ENCODE results near the gene KYNU.
A peak's percentile ranks its signal among the peaks of the same experiment; 100 is the strongest.
"Not testable (repeated sequence)": the region's sequence is repeated elsewhere in the genome, so short reads cannot be mapped to it uniquely, and the experiment has no call there.

The KYNU gene

DNA sequence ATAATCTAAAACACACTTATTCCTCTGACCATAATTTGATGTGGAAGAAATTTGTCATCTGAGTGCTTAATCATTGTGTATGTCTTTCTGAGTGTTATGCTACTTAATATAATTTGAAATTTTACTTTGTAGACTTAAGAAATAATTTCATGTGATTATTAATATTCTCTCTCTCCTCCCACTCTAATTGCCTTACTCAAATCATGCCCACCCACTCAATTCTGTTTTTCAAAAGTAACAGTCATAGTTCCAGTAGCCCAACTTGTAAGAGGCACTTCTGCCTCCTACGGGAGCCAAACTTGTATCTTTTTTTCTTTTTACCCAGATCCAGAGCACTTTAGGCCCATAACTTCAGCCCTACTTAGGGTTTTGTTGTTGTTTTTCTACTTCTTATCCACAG, 18.5 kb upstream of the KYNU start:
- Histone ChIP-seq H3K4me3 (ENCODE audit: low read length in 2 of 2) (no peak overlapping the region), H3K27me3 (ENCODE audit: control insufficient read depth in 2 of 2, insufficient read depth in 2 of 2, low read length in 2 of 2) (no peaks in the 10 kb centered on the region), H3K9ac (ENCODE audit: low read depth in 1 of 2, low read length in 2 of 2) (no peak overlapping the region), H3K9me3 (ENCODE audit: control insufficient read depth in 2 of 2, low read length in 2 of 2) (no peaks in the 10 kb centered on the region), H3K36me3 (ENCODE audit: control insufficient read depth in 2 of 2, insufficient read depth in 2 of 2, low read length in 2 of 2) (no peaks in the 10 kb centered on the region), H3K27ac (ENCODE audit: low read depth in 2 of 2, low read length in 2 of 2) (no peak overlapping the region), H3K4me1 (ENCODE audit: control insufficient read depth in 2 of 2, insufficient read depth in 2 of 2, low read length in 2 of 2) (no peaks in the 10 kb centered on the region)

DNA sequence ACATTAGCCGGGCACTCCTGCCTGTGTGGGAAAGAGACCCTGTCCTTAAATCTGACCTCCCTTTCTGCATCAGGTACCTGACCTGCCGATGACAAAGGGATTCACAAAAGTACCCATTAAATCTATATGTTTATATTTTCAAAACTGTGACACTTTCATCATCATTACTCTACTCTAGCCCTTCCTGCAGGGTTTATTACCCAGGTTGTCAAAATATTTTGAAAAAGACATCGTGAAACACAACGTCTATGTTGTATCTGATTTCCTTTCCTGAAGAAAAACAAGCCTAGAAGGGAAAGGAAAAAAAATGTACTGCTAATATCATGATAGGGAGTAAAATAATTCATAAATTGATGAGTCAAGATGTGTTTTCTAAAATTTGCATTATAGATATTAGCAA, 15.2 kb upstream of the KYNU start:
- Histone ChIP-seq H3K27ac (ENCODE audit: low read depth in 2 of 2, low read length in 2 of 2) (no peak overlapping the region), H3K9ac (ENCODE audit: low read depth in 1 of 2, low read length in 2 of 2) (no peak overlapping the region), H3K4me3 (ENCODE audit: low read length in 2 of 2) (no peak overlapping the region), H3K36me3 (ENCODE audit: control insufficient read depth in 2 of 2, insufficient read depth in 2 of 2, low read length in 2 of 2) (no peaks in the 10 kb centered on the region), H3K4me1 (ENCODE audit: control insufficient read depth in 2 of 2, insufficient read depth in 2 of 2, low read length in 2 of 2) (no peaks in the 10 kb centered on the region), H3K27me3 (ENCODE audit: control insufficient read depth in 2 of 2, insufficient read depth in 2 of 2, low read length in 2 of 2) (no peaks in the 10 kb centered on the region), H3K9me3 (ENCODE audit: control insufficient read depth in 2 of 2, low read length in 2 of 2) (no peaks in the 10 kb centered on the region)

DNA sequence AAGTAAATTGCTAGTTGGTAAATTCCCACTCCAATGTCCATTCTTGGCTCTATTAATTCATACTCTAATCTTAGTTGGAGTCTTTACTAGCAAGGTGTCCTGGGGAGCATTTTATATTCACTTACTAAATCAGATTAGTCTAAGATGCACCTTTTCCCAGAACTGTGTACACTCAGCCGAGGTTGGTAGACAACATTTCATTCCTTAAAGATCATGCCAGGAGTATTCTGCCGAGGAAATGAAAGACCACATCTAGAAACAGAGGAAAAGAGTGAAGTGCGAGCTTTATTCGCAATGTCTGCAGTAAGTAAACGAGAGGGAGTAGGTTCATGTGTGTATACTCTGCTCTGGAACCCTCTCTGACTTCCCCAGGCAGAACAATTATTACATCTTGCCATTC, 14.6 kb upstream of the KYNU start:
- Histone ChIP-seq H3K9me3 (ENCODE audit: control insufficient read depth in 2 of 2, low read length in 2 of 2) (no peaks in the 10 kb centered on the region), H3K27me3 (ENCODE audit: control insufficient read depth in 2 of 2, insufficient read depth in 2 of 2, low read length in 2 of 2) (no peaks in the 10 kb centered on the region), H3K27ac (ENCODE audit: low read depth in 2 of 2, low read length in 2 of 2) (no peak overlapping the region), H3K4me1 (ENCODE audit: control insufficient read depth in 2 of 2, insufficient read depth in 2 of 2, low read length in 2 of 2) (no peaks in the 10 kb centered on the region), H3K9ac (ENCODE audit: low read depth in 1 of 2, low read length in 2 of 2) (no peak overlapping the region), H3K36me3 (ENCODE audit: control insufficient read depth in 2 of 2, insufficient read depth in 2 of 2, low read length in 2 of 2) (no peaks in the 10 kb centered on the region), H3K4me3 (ENCODE audit: low read length in 2 of 2) (no peak overlapping the region)

DNA sequence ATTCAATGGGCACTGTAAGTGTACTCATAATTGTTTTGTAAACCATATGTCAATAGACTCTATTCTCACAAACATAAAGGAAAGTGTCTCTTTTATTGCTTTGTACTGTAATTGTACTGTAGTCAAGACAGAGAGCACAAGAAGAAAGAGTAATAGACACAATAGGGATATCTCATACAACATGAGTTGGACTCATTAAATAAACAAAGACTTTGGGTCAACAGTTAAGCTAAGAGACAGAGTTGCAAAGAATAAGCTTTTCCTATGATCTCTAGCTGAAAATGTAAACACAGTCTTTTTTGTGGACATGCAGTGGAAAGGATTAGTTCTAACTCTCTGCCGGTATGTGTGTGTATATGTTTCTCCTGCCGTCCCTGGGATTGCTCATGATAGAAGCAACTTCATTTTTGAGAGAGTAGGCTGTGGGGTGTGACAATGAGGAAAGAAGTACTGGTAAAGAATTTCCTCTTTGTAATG, 13.9 kb upstream of the KYNU start:
- Histone ChIP-seq H3K9ac (ENCODE audit: low read depth in 1 of 2, low read length in 2 of 2) (no peak overlapping the region), H3K4me3 (ENCODE audit: low read length in 2 of 2) (no peak overlapping the region), H3K4me1 (ENCODE audit: control insufficient read depth in 2 of 2, insufficient read depth in 2 of 2, low read length in 2 of 2) (peaks cover 2 to 6% of the 10 kb centered on the region in 2 donors), H3K9me3 (ENCODE audit: control insufficient read depth in 2 of 2, low read length in 2 of 2) (no peaks in the 10 kb centered on the region), H3K36me3 (ENCODE audit: control insufficient read depth in 2 of 2, insufficient read depth in 2 of 2, low read length in 2 of 2) (no peaks in the 10 kb centered on the region), H3K27ac (ENCODE audit: low read depth in 2 of 2, low read length in 2 of 2) (no peak overlapping the region), H3K27me3 (ENCODE audit: control insufficient read depth in 2 of 2, insufficient read depth in 2 of 2, low read length in 2 of 2) (no peaks in the 10 kb centered on the region)

DNA sequence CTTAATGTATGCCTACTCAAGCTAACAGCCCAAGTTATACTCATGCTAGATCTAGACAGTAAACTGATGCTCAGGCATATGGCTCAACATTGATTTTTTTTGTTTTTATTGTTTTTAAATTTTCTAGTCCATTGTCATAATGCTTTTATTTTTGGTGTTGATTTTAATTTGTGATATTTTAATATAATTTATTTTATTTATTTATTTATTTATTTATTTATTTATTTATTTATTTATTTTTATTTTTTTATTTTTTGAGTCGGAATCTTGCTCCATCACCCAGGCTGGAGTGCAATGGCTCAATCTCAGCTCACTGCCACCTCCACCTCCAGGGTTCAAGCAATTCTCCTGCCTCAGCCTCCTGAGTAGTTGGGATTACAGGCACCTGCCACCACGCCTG, 12.9 kb upstream of the KYNU start:
- H3K36me3 ChIP-seq (ENCODE audit: control insufficient read depth in 2 of 2, insufficient read depth in 2 of 2, low read length in 2 of 2); H3K4me3 ChIP-seq (ENCODE audit: low read length in 2 of 2); H3K27ac ChIP-seq (ENCODE audit: low read depth in 2 of 2, low read length in 2 of 2); H3K9ac ChIP-seq (ENCODE audit: low read depth in 1 of 2, low read length in 2 of 2); H3K9me3 ChIP-seq (ENCODE audit: control insufficient read depth in 2 of 2, low read length in 2 of 2); H3K27me3 ChIP-seq (ENCODE audit: control insufficient read depth in 2 of 2, insufficient read depth in 2 of 2, low read length in 2 of 2): not testable (repeated sequence)
- peaks cover 5 to 16% of the 10 kb centered on the region in 2 donors for H3K4me1 ChIP-seq (ENCODE audit: control insufficient read depth in 2 of 2, insufficient read depth in 2 of 2, low read length in 2 of 2)

DNA sequence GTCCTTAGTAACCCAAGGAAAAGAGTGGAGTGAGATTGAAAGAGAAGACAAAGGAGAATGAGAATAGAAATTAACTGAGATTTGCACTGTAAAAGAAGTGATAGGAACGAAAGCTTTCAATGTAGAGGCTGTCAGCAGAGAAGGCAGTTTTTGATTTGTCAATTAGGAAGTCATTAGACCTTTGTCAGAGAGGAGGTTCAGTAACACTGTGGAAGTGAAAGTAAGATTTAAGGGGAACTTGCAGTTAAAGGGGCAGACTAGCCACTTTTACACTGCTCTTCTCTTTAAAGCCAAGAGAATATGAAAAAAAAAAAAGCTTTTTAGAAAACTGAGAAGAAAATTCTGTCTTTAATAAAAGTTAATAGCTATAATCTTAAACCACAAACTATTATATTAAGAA, 11.5 kb upstream of the KYNU start:
- H3K27ac ChIP-seq (ENCODE audit: low read depth in 2 of 2, low read length in 2 of 2) = no peak overlapping the region
- no peaks in the 10 kb centered on the region for H3K27me3 ChIP-seq (ENCODE audit: control insufficient read depth in 2 of 2, insufficient read depth in 2 of 2, low read length in 2 of 2)
- H3K36me3 ChIP-seq (ENCODE audit: control insufficient read depth in 2 of 2, insufficient read depth in 2 of 2, low read length in 2 of 2) = no peaks in the 10 kb centered on the region
- H3K4me1 ChIP-seq (ENCODE audit: control insufficient read depth in 2 of 2, insufficient read depth in 2 of 2, low read length in 2 of 2) = peaks cover 5 to 18% of the 10 kb centered on the region in 2 donors
- H3K9me3 ChIP-seq (ENCODE audit: control insufficient read depth in 2 of 2, low read length in 2 of 2) = no peaks in the 10 kb centered on the region
- H3K4me3 ChIP-seq (ENCODE audit: low read length in 2 of 2) = no peak overlapping the region
- H3K9ac ChIP-seq (ENCODE audit: low read depth in 1 of 2, low read length in 2 of 2) = no peak overlapping the region

DNA sequence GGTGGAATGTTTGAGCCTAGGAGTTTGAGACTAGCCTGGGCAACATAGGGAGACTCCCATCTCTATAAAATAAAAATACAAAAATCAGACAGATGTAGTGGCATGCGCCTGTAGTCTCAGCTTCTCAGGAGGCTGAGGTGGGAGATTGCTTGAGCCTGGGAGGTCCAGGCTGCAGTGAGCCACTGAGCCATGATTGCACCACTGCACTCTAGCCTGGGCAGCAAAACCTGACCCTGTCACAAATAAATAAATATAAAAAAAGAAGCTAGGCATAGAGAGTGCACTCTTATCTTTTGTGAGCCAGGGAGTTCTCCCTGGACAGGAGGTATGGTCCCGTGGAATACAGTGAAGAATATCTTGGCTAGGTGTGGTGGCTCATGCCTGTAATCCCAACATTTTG, 11.0 kb upstream of the KYNU start:
- no peak overlapping the region for H3K27ac ChIP-seq (ENCODE audit: low read depth in 2 of 2, low read length in 2 of 2)
- H3K27me3 ChIP-seq (ENCODE audit: control insufficient read depth in 2 of 2, insufficient read depth in 2 of 2, low read length in 2 of 2) = no peaks in the 10 kb centered on the region
- peaks cover 5 to 18% of the 10 kb centered on the region in 2 donors for H3K4me1 ChIP-seq (ENCODE audit: control insufficient read depth in 2 of 2, insufficient read depth in 2 of 2, low read length in 2 of 2)
- no peaks in the 10 kb centered on the region for H3K36me3 ChIP-seq (ENCODE audit: control insufficient read depth in 2 of 2, insufficient read depth in 2 of 2, low read length in 2 of 2)
- no peak overlapping the region for H3K9ac ChIP-seq (ENCODE audit: low read depth in 1 of 2, low read length in 2 of 2)
- H3K9me3 ChIP-seq (ENCODE audit: control insufficient read depth in 2 of 2, low read length in 2 of 2) = no peaks in the 10 kb centered on the region
- no peak overlapping the region for H3K4me3 ChIP-seq (ENCODE audit: low read length in 2 of 2)

DNA sequence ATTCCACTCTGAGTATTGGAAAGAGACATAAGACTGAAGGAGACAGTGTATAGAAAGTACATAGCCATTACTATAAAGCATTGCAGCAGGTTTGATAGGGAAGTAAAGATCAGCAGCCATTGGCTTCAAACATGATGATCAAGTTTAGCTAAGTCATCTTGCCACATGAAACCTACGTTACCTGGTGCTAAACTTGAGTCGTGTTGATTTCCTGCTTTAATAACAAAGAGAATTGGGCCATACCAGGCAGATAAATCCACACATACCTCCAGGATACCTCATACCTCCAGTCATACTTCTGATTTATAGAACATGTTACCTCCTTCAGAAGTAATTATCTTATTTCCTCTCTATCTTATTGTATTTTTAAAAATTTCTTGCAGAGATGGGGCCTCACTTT, 10.3 kb upstream of the KYNU start:
- H3K9ac ChIP-seq (ENCODE audit: low read depth in 1 of 2, low read length in 2 of 2) = no peak overlapping the region
- H3K27ac ChIP-seq (ENCODE audit: low read depth in 2 of 2, low read length in 2 of 2) = no peak overlapping the region
- H3K36me3 ChIP-seq (ENCODE audit: control insufficient read depth in 2 of 2, insufficient read depth in 2 of 2, low read length in 2 of 2) = no peaks in the 10 kb centered on the region
- no peak overlapping the region for H3K4me3 ChIP-seq (ENCODE audit: low read length in 2 of 2)
- H3K9me3 ChIP-seq (ENCODE audit: control insufficient read depth in 2 of 2, low read length in 2 of 2) = no peaks in the 10 kb centered on the region
- H3K4me1 ChIP-seq (ENCODE audit: control insufficient read depth in 2 of 2, insufficient read depth in 2 of 2, low read length in 2 of 2) = peaks cover 5 to 18% of the 10 kb centered on the region in 2 donors
- H3K27me3 ChIP-seq (ENCODE audit: control insufficient read depth in 2 of 2, insufficient read depth in 2 of 2, low read length in 2 of 2) = no peaks in the 10 kb centered on the region

DNA sequence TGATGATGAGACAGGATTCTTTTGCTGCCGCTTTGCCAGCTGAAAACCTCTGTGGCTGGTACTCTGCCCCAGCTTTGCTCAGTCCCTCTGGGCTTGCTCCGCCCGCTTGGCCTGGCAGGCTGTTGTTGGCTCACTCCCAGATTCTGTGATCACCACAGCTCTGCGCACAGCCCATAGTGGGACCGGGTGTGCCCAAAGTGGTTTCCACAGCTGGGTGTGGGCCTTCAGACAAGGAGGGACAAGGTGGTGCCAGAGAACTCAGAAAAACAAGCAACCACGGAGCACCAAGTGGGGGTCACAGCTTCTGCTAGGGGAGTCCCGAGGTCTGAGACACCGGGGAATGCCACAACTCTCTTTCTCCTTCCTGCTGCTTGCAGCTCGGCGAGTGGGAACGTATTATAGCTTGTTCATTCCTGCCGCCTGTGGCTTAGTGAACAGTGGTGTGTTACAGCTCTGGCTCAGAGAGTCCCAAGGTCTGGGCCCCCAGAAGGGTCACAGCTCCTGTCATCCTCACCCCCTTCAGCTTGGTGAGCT, 9.2 kb upstream of the KYNU start:
- peak overlapping the region; percentile 58 to 76 for H3K27ac ChIP-seq (ENCODE audit: low read depth in 2 of 2, low read length in 2 of 2)
- H3K4me1 ChIP-seq (ENCODE audit: control insufficient read depth in 2 of 2, insufficient read depth in 2 of 2, low read length in 2 of 2) = peaks cover 5 to 18% of the 10 kb centered on the region in 2 donors
- no peaks in the 10 kb centered on the region for H3K27me3 ChIP-seq (ENCODE audit: control insufficient read depth in 2 of 2, insufficient read depth in 2 of 2, low read length in 2 of 2)
- peak overlapping the region; percentile 46 to 47 for H3K9ac ChIP-seq (ENCODE audit: low read depth in 1 of 2, low read length in 2 of 2)
- peak overlapping the region; percentile 51 to 54 for H3K4me3 ChIP-seq (ENCODE audit: low read length in 2 of 2)
- no peaks in the 10 kb centered on the region for H3K36me3 ChIP-seq (ENCODE audit: control insufficient read depth in 2 of 2, insufficient read depth in 2 of 2, low read length in 2 of 2)
- no peaks in the 10 kb centered on the region for H3K9me3 ChIP-seq (ENCODE audit: control insufficient read depth in 2 of 2, low read length in 2 of 2)

DNA sequence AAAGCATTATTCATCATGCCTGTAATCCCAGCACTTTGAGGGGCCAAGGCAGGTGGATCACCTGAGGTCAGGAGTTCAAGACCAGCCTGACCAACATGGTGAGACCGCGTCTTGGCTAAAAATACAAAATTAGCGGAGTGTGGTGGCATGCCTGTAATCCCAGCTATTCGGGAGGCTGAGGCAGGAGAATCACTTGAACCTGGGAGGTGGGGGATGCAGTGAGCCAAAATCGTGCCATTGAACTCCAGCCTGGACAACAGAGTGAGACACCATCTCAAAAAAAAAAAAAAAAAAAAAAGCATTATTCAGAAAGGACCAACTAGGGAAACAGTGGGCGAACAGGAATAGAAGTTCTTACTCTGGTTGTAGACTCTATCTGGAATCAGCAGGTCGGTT, 8.4 kb upstream of the KYNU start:
- H3K27me3 ChIP-seq (ENCODE audit: control insufficient read depth in 2 of 2, insufficient read depth in 2 of 2, low read length in 2 of 2); H3K4me3 ChIP-seq (ENCODE audit: low read length in 2 of 2); H3K9me3 ChIP-seq (ENCODE audit: control insufficient read depth in 2 of 2, low read length in 2 of 2); H3K9ac ChIP-seq (ENCODE audit: low read depth in 1 of 2, low read length in 2 of 2); H3K36me3 ChIP-seq (ENCODE audit: control insufficient read depth in 2 of 2, insufficient read depth in 2 of 2, low read length in 2 of 2): not testable (repeated sequence)
- H3K27ac ChIP-seq (ENCODE audit: low read depth in 2 of 2, low read length in 2 of 2) = peak overlapping the region in 1 of 2 donors; percentile 58
- H3K4me1 ChIP-seq (ENCODE audit: control insufficient read depth in 2 of 2, insufficient read depth in 2 of 2, low read length in 2 of 2) = peaks cover 5 to 19% of the 10 kb centered on the region in 2 donors
